ENCODE results near the gene MIPOL1.
"Not testable (repeated sequence)": the region's sequence is repeated elsewhere in the genome, so short reads cannot be mapped to it uniquely, and the experiment has no call there.

MIPOL1 gene

GRCh38 chr14:37295262-37295661 lies 97.5 kb downstream of the MIPOL1 start:
- DNase-seq, result not testable (repeated sequence)

GRCh38 chr14:37311252-37311651 lies 113.5 kb downstream of the MIPOL1 start:
- DNase-seq, result no peak

DNA sequence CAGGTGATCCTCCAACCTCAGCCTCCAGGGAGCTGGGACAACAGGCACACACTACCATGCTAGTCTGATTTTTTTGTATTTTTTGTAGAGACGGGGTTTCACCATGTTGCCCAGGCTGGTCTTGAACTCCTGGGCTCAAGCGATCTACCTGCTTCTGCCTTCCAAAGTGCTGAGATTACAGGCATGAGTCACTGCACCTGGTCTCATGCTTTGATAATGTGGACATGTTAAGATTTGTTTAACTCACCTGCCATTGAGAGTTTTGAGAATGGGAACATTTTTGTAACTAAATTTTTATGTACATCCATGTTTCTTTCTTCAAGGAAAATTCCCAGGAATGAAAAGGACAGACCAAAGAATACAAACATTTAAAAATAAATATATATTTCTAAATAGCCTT lies 121.2 kb downstream of the MIPOL1 start:
- DNase-seq, result no peak

- no peak for DNase-seq
Observed at GRCh38 chr14:37320106-37320505, 122.4 kb downstream of the MIPOL1 start.

DNA sequence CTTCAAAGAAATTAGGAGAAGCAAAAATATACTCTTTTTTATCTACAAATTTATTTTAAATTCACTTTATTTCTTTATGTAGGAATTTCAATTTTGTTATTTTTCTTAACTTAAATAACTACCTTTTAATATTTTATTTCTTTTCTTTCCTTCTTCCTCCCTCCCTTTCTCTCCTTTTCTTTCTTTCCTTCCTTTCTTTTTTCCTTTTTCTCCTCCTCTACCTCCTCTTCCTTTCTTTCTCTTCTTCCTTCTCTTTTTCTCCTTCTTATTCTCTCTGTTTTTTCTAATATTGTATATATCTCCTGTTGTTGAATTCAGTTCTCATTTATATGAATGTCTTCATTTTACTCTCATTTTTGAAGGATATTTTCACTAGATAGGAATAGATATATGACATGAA lies 127.6 kb downstream of the MIPOL1 start:
- DNase-seq, result no peak

GRCh38 chr14:37326434-37326833 lies 128.7 kb downstream of the MIPOL1 start:
- no peak for DNase-seq

GRCh38 chr14:37327933-37328332 lies 130.2 kb downstream of the MIPOL1 start:
- DNase-seq, result not testable (repeated sequence)

DNA sequence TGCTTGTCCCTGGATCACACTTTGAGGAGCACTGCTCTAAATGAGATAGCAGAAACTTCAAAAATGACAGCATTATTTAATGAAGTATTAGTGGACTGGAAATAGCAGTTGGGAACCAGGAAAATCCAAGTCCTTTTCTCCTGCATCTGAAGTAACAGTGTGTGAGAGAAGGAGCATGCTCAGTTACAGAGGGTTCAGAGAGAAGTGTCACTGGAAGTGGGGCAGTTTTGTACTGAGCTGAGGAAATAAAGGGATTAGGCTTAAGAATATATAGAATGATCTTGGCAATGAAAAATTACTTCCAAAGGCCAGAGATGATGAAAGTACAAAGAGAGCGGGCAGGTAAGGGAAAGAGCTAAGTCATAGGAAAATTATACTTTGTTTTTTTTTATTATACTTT lies 130.9 kb downstream of the MIPOL1 start:
- no peak for DNase-seq

DNA sequence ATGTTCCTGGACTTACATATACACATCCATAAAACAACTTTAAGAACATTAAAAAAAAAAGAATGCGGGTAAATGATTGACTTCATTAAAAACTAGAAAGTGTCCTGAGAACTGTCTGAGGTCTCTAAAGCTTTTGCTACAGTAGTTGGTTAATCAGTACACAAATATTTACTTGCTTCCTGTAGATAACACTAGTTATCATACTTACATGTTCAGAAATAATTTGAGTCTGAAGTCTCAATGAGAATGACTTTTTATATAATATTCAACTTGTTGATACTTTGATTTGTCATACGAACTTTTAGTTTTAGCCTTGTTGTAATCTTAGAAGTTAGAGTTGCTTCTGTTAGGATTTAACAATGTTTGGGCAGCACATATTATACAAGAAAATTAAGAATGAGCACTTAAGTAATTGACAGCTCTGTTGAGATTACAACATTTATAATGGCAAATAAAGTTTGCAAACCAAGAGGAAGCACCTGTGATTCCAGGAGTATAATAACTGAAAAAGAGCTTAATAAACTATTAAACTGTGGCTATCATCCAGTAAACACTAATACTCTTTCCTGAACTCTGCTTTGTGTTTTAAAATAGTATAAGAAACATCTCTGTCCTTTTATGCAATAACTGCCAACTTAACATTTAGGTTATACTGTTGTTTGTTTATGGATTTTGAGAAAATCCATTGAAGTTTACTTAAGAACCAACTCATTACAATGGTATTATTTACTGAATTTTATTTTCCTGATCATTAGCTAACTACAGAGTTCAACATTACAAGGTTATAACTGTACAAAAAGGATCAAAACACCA lies 131.7 kb downstream of the MIPOL1 start:
- no peak for DNase-seq

DNA sequence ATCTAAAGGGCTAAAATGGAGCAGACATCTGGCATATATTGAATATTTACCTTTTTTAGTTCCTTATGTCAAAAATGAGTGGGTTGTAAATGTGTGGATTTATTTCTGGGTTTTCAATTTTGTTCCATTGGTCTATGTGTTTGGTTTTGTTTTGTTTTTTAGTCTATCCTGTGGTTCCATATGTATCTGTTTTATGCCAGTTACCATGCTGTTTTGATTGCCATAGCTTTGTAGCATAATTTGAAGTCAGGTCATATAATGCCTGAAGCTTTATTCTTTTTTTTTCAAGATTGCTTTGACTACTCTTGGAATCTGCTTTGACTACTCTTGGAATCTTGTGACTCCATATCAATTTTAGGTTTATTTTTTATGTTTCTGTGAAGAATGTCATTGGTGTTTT lies 133.2 kb downstream of the MIPOL1 start:
- no peak for DNase-seq

GRCh38 chr14:37340353-37340752 lies 142.6 kb downstream of the MIPOL1 start:
- no peak for DNase-seq

DNA sequence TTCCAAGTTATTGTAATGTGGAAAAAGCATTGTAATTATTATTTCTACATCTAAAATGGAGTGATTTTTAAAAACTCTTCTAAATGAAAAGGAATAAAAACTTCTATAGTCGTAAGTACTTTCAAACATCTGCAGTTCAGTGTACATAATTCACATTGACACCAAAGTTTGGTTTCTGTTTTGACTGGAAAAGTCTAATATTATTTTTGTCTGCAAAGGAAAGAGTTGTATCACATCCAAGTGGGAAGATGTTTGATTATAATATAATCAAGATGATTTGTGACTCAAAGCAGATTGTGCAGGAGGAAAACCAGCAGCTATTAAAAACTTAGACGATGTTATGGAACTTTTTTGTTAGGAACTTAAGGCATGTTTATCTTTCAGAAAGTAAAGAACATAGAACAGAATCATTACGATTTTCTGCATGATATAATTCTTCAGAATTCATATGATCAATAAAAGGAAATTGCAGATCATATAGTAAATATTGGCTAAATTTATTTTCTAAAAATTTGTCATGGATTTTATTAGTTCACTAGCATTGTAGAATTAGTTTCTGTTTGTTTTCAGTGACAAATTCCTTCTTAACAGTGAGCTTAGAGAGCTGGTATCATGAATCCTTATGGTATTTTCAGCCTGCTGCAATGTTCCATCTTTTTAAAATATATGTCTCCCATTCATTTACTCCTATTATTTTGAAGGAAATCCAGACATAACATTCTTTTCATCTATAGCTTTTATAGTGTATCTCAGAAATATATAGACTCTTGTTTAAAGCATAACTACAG lies 145.8 kb downstream of the MIPOL1 start:
- no peak for DNase-seq

DNA sequence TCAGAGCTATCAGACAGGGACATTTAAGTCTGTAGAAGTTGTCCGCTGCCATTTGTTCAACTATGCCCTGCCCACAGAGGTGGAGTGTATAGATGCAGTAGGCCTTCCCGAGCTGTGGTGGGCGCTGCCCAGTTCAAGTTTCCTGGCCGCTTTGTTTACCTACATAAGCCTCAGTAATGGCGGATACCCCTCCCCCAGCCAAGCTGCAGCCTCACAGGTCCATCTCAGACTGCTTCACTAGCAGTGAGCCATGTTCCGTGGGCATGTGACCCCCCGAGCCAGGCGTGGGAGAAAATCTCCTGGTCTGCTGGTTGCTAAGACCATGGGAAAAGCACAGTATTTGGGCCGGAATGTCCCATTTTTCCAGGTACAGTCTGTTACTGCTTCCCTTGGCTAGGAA lies 165.9 kb downstream of the MIPOL1 start:
- DNase-seq, result no peak

GRCh38 chr14:37369425-37369824 lies 171.7 kb downstream of the MIPOL1 start:
- no peak for DNase-seq

- no peak for DNase-seq
Observed at GRCh38 chr14:37375566-37375965, 177.8 kb downstream of the MIPOL1 start.

DNA sequence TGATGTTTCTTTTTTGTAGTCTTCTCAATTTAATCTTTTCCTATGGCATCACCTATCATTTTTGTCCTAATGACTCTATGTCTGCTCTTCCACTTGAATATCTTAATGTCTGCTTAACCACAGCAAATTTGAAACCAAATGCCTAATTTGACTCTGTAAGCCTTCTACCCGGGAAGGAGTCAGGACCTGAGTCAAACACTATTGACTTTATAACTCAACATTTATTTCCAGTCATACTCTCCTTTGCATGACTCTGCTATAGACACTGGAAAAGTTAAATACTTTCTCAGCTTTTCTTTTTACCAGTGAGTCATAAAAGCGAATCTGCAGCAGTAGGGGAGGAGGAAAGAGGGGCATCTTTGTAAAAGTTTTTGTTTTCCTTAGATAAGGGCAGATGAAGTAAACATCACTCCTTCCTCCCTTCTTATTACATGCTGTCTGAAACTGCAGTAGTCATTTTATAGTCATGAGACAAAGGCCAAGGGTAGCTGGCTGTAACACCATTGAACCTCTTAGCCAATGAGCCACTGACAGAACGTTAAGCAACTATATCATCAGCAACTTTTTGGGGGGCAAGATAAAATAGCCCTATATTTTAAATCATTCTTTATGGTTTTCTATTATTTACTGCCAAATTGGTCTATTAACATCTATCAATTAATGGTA lies 179.3 kb downstream of the MIPOL1 start:
- DNase-seq, result no peak

DNA sequence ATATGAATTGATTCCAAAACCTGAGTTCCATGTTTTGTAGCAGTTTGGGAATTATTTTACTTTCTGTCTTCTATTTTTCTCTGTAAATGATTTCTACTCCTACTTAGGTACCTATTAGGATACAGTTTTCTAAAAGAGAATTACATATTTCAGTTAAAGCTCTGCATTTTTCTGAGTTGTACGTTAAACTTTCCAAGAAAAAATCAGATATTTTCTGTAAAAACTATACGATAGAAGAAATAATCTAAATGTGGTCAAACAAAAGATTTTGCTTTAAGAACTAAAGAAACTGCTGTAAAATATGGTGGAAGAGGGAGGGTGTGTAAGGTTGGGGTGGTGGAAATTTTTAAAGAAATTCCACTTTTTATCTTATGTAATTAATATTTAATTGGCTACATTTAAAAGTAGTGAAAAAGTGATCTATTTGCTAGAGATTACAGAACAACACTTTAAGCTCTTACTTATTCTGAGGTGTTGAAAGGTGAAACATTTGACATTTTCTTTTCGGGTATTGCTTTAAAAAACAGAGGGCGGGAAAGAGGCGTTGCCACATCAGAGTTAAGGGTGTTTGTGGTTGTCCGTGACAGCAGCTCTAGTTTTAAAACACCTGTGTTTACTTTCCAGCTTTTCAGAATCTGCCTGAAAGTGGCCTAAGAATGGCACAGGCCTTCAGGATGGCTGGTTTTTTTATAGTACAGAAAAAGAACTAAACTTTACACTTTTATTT lies 187.3 kb downstream of the MIPOL1 start:
- no peak for DNase-seq

DNA sequence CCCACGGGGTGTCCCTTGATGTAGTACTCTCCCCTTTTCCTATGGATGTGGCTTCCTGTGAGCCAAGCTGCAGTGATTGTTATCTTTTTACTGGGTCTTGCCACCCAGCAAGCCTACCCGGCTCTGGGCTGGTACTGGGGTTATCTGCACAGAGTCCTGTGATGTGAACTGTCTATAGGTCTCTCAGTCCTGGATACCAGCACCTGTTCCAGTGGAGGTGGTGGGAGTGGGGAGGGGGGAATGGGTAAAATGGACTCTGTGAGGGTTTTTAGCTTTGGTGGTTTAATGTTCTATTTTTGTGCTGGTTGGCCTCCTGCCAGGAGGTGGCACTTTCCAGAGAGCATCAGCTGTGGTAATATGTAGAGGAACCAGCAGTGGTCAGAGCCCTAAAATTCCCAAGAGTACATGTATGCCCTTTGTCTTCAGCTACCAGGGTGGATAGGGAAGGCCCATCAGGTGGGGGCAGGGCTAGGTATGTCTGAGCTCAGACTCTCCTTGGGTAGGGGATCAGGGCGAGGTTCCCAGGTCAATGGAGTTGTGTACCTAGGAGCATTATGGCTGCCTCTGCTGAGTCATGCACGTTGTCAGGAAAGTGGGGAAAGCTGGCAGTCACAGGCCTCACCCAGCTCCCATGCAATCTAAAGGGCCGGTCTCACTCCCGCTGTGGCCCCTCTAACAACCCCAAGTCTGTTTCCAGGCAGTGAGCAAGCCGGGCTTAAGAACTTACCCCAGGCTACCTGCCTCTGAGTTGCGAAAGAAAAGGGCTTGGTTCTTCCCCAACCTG lies 199.6 kb downstream of the MIPOL1 start:
- DNase-seq, result not testable (repeated sequence)

GRCh38 chr14:37397941-37398215 lies 200.1 kb downstream of the MIPOL1 start:
- no peak for DNase-seq

- DNase-seq, result no peak
Observed at GRCh38 chr14:37399517-37399916, 201.8 kb downstream of the MIPOL1 start.

DNA sequence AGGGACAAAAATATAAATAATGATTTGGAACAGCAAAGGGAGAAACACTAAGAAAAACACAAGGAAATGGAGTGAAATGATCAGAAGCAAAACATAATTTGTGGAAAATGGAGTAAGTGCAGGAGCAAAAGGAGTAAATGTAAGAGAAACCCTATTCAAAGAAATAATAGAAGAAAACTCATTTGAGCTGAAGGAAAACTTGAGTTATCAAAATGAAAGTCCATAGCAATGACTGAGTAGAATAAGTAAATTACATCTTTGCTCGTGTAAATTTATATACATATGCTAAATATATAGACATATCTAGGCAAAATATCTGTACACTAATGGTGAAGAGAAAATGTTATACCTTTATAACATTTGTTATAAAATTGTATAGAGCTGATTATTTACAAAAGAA lies 203.4 kb downstream of the MIPOL1 start:
- DNase-seq, result no peak

DNA sequence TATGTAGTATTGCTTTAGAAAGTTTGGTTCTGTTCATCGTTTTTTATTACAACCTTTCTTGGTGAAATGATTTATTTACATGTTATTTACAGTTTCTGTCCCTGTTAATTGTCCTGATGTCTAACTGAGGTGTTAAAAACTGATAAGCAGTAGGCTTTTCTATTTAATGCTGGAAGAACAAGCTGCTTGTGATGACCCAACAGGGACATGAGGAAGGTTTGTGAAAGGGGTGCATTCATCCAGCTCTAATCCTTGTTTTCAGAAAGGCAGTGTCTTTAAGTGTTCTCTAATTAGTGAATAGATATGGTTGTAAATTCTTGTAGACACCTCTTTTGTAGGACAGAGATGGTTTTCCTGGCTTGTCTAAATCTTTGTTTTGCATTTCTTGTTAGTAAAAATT lies 205.9 kb downstream of the MIPOL1 start:
- DNase-seq, result no peak
